ENCODE results near the gene TCP10L.

Gene TCP10L

GRCh38 chr21:32570456-32570855 is 14.9 kb downstream of the TCP10L start:
- TF ChIP-seq REST (IDR thresholded peaks at IDR 0.05; ENCODE audit: insufficient read depth in 1 of 2, low read depth in 2 of 2, low read length in 2 of 2) (no peak), TAF1 (IDR thresholded peaks at IDR 0.05; ENCODE audit: borderline replicate concordance, insufficient read depth, low read length) (no peak), FOXP2 (optimal IDR thresholded peaks at IDR 0.05; ENCODE audit: borderline replicate concordance, extremely low read depth, extremely low read length, insufficient read depth) (no peak), POLR2AphosphoS5 (IDR thresholded peaks at IDR 0.05; ENCODE audit: low read depth, low read length) (no peak), SIN3A (IDR thresholded peaks at IDR 0.05; ENCODE audit: borderline replicate concordance, insufficient read depth, low read length) (no peak)

- TF ChIP-seq TAF1 (IDR thresholded peaks at IDR 0.05; ENCODE audit: borderline replicate concordance, insufficient read depth, low read length) (peak; percentile 76; the same call in 1 of the 2 replicates), FOXP2 (optimal IDR thresholded peaks at IDR 0.05; ENCODE audit: borderline replicate concordance, extremely low read depth, extremely low read length, insufficient read depth) (peak; percentile 98), POLR2AphosphoS5 (IDR thresholded peaks at IDR 0.05; ENCODE audit: low read depth, low read length) (peak; percentile 71), REST (IDR thresholded peaks at IDR 0.05; ENCODE audit: insufficient read depth in 1 of 2, low read depth in 2 of 2, low read length in 2 of 2) (peak; percentile 25 to 32; a peak in 1 of 4 replicates), SIN3A (IDR thresholded peaks at IDR 0.05; ENCODE audit: borderline replicate concordance, insufficient read depth, low read length) (peak; percentile 75; the same call in 1 of the 2 replicates)
Measured at GRCh38 chr21:32569261-32570230, 15.8 kb downstream of the TCP10L start.

- no peak for TF ChIP-seq FOXP2 (optimal IDR thresholded peaks at IDR 0.05; ENCODE audit: borderline replicate concordance, extremely low read depth, extremely low read length, insufficient read depth)
- TF ChIP-seq POLR2AphosphoS5 (IDR thresholded peaks at IDR 0.05; ENCODE audit: low read depth, low read length): no peak
- TF ChIP-seq TAF1 (IDR thresholded peaks at IDR 0.05; ENCODE audit: borderline replicate concordance, insufficient read depth, low read length): no peak
- TF ChIP-seq SIN3A (IDR thresholded peaks at IDR 0.05; ENCODE audit: borderline replicate concordance, insufficient read depth, low read length): no peak
- TF ChIP-seq REST (IDR thresholded peaks at IDR 0.05; ENCODE audit: insufficient read depth in 1 of 2, low read depth in 2 of 2, low read length in 2 of 2): no peak
Measured at GRCh38 chr21:32567626-32568025, 17.7 kb downstream of the TCP10L start.

GRCh38 chr21:32566741-32567389 is 18.5 kb downstream of the TCP10L start:
- TF ChIP-seq SIN3A (IDR thresholded peaks at IDR 0.05; ENCODE audit: borderline replicate concordance, insufficient read depth, low read length): no peak
- no peak for TF ChIP-seq TAF1 (IDR thresholded peaks at IDR 0.05; ENCODE audit: borderline replicate concordance, insufficient read depth, low read length)
- no peak for TF ChIP-seq POLR2AphosphoS5 (IDR thresholded peaks at IDR 0.05; ENCODE audit: low read depth, low read length)
- no peak for TF ChIP-seq REST (IDR thresholded peaks at IDR 0.05; ENCODE audit: insufficient read depth in 1 of 2, low read depth in 2 of 2, low read length in 2 of 2)
- no peak for TF ChIP-seq FOXP2 (optimal IDR thresholded peaks at IDR 0.05; ENCODE audit: borderline replicate concordance, extremely low read depth, extremely low read length, insufficient read depth)
